ENCODE measurements around the gene GRM5.
"Not testable (repeated sequence)": the region's sequence is repeated elsewhere in the genome, so short reads cannot be mapped to it uniquely, and the experiment has no call there.

GRM5 gene

GRCh38 chr11:88535266-88535665, 530.5 kb downstream of the GRM5 start:
- no peak for DNase-seq

GRCh38 chr11:88534706-88535105, 531.1 kb downstream of the GRM5 start:
- not testable (repeated sequence) for DNase-seq

DNA sequence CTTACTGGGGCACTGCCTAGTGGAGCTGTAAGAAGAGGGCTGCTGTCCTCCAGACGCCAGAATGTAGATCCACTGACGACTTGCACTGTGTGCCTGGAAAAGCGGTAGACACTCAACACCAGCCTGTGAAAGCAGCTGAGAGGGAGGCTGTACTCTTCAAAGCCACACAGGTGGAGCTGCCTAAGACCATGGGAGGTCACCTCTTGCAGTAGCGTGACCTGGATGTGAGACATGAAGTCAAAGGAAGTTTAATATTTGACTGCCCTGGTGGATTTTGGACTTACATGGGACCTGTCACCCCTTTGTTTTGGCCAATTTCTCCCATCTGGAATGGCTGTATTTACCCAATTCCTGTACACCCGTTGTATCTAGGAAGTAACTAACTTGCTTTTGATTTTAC, 531.6 kb downstream of the GRM5 start:
- no peak for DNase-seq

DNA sequence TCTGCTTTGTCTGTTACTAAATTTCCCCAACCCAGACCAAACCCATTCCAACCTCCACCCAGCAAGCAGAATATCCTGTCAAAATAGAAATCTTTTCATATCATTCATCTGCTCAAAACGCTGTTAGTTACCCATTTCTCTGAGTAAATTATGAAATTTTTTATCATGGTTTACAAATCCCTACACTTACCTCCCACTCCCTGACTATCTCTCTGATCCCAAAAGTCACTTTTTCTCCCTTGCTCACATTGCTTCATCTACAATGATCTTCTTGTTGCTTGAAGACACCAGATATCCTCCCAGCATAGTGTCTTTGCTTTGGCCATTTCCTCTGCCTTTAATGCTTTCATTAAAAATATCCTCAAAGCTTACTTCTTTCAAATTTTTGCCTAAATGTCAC, 532.8 kb downstream of the GRM5 start:
- DNase-seq = no peak

DNA sequence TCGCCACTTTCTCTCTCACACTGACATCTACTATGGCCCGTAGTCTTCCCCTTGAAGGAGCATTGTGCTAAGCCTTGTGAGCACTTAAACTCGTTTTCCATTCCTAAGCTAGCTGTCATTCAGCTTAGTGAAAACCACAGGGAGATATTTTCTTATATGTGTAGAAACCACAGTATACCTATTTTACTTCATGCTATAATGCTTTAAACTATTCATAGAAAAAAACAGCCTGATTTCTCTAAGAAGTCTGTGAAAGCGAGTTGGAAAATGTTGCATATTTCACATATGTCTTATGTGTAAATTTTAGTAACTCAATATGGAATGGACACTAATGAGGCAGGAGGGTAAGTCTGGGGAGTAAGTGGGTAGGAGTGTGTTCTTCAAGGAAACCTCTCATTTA, 534.0 kb downstream of the GRM5 start:
- DNase-seq = no peak

GRCh38 chr11:88529426-88529825, 536.4 kb downstream of the GRM5 start:
- DNase-seq = no peak

DNA sequence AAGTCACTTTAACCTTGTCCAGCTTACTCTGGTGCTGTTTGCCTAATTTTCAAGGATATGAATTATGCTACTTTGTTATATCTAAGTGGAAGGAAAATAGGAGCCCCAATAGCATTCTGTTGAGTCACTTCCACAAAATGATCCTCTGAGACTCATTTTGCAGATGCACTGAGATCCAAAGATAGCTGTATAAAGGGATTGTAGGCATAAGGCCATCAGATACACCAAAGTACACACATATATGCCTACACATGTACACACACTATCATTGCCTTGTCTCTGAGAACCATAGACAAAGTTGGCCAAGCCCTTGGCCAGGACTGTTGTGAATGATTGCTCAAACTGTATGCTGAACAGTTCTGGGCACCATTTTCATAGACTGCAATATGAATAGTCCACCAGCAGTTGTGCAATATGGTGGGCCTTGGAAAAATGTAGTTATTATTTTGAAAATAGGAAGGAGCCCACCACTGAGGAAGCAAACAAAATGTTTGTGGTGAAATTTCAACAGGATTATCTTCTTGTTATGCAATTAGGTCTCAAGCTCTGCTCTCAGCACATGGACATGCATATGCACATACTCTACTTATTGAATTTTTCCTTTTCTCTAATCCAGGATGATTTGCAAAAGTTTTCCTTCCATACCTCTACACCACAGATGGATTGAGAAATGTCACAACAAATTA, 542.3 kb downstream of the GRM5 start:
- no peak for DNase-seq

- DNase-seq = no peak
Measured at GRCh38 chr11:88522624-88523385, 543.0 kb downstream of the GRM5 start.

- DNase-seq = no peak
Measured at GRCh38 chr11:88521799-88522201, 544.0 kb downstream of the GRM5 start.

- no peak for DNase-seq
Measured at GRCh38 chr11:88521399-88521798, 544.4 kb downstream of the GRM5 start.

DNA sequence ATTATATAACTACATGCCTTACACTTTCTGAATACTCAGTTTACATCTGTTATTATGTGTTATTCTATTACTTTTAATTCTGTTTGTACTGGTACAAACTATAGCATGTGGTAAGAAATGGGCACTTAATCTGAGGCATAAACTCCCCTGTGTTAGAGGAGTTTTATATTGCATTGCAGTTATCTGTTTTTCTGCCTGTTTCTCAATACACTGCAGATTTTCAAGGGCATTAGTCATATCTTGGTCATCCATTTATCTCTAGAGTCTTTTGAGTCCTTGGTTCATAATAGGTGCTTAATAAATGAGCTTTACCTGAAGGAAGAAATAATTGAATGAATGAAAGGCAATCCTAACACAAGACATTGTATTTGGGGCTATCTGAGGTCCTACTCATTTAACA, 545.4 kb downstream of the GRM5 start:
- no peak for DNase-seq

DNA sequence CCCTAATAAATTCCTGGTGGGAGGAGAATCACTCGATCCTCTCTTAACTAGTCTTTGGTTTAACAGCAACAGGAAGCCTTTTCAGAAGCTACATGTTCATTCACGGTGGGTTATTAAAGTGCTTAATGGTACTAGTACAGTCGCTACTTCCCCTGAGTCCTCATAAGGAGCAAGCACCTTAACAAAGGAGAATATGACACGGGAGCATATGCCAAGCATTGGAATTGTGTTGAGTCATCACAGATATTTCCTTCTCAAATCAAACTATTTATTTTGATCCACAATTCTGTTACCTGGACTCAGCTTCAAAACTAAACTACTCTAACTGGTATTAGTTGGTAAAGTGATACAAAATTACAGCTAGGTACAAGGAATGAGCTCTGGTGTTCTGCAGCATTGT, 550.8 kb downstream of the GRM5 start:
- no peak for DNase-seq

DNA sequence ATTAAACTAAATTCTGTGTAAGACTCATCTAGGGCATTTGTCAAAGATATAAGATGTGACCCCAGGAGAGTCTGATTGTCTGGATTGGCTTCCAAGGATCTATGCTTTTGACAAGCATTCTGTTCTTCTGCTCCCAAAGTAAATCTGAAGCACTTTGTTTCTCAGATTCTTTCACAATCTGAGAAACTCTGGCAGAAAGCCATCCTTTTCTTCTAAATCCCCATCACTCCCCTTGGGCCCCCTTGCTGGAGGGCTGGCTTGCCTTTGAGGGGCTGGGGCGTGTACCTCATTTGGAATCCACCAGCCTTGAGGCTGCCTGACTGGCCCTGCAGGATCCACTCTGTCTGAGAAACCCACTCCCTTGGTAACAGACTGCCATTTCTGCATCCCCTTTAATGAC, 554.8 kb downstream of the GRM5 start:
- DNase-seq = no peak

DNA sequence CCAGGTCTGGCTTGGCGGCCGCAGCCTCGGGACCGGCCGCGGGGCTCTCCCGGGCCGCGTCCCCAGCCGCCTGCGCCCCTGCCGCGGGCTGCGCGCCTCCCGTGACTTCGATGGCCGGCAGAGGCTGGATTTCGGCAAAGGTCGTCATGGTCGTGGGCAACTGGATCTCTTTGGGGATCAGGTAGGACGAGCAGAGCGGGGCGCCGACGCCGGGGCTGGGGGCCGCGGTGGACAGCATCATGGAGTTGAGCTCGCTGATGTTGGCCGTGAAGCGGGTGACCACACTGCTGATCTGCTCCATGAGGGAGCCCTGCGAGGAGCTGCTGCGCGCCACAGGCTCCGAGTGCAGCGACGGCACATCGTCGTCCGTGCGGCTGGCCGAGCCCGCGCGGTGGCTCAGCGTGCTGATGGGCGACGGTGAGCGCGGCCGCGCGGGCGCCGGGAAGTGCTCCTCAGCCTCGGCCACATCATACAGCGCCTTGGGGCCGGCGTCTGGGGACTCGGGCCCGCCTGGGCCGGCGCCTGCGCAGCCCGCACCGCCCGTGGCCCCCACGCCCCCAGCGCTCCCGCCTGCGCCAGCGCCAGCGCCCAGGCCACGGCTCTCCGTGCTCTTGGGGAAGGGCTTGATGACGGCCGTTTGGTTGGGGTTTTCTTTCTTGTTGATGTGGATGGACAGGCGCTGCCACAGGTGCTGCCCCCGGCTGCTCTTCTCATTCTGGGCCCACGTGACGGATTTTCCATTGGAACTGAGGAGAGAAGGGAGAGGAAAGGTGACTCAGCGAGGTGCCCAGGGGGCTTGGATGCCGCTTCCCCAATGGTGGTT, 556.8 kb downstream of the GRM5 start:
- DNase-seq = no peak

DNA sequence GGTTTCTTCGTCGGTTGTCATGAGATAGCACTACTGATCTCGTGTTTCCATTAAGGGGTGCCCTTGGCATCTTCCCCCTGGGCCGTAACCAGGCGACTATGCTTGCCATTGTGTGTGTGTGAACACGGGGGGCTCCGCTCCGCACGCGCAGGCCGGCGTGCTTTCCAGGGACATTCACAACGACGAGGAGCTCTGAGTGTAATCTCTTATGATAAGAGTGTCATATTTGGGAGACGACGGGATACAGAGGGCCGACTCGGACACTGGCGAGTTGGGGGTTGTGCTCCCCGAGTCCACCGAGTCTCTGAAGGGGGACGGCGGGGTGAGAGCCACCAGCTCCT, 557.4 kb downstream of the GRM5 start:
- DNase-seq = no peak

- DNase-seq = no peak
Measured at GRCh38 chr11:88507771-88508417, 557.9 kb downstream of the GRM5 start.

DNA sequence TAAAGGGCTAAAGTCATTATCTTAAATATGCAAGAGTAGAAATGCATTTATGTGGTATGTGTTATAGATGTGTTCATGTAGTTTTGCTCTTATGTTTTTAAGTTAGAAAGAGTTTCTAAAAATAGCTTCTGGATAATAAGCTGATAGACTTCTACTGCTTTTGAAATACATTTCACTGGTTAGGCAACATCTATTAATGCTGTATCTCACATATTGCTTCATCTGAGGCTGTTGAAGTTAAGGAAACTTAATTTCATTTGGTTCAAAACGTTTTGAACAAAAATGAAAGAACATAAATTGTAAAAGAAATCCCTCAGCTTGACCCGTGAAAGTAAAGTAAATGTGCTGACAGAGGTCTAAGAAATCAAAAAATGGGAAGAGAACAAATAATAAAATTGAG, 564.2 kb downstream of the GRM5 start:
- no peak for DNase-seq

GRCh38 chr11:88495836-88496235, 569.9 kb downstream of the GRM5 start:
- no peak for DNase-seq

GRCh38 chr11:88494848-88495247, 570.9 kb downstream of the GRM5 start:
- no peak for DNase-seq

DNA sequence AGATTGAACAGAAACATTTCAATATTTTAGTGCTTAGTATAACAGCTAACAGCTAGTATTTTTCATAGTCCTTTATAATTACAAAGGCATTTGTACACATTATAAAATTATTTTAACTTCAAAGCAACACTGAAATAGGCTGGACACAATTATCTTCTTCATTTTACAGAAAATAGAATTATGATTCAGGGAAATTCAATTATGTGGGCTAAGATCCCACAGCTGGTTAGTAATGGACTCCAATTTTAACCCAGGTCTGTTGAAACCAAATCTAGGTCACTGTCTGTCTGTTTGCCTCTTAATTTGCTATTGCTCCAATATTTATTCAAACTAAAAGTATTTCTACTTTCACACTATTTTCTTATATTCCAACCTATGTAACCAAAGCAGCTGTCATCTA, 574.1 kb downstream of the GRM5 start:
- DNase-seq = no peak

DNA sequence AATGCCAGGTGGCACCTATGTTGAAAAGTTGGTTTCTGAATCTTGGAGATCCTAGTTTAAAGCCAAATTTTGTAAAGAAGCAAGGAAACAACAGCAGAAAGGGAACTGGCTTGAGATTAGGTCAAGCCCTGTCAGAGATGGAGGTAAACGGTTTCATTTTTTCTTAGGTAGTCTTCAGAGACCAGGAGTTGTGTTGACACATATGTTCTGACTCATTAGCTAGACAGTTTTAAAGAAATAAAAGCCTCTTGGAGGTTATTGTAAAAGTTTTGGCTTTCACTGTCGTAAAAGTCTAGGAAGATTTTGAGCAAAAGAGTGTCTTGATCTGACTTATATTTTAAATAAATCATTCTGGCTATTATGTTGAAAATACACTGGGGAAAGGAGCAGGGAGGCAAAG, 576.8 kb downstream of the GRM5 start:
- no peak for DNase-seq

- DNase-seq = no peak
Measured at GRCh38 chr11:88487646-88488045, 578.1 kb downstream of the GRM5 start.

DNA sequence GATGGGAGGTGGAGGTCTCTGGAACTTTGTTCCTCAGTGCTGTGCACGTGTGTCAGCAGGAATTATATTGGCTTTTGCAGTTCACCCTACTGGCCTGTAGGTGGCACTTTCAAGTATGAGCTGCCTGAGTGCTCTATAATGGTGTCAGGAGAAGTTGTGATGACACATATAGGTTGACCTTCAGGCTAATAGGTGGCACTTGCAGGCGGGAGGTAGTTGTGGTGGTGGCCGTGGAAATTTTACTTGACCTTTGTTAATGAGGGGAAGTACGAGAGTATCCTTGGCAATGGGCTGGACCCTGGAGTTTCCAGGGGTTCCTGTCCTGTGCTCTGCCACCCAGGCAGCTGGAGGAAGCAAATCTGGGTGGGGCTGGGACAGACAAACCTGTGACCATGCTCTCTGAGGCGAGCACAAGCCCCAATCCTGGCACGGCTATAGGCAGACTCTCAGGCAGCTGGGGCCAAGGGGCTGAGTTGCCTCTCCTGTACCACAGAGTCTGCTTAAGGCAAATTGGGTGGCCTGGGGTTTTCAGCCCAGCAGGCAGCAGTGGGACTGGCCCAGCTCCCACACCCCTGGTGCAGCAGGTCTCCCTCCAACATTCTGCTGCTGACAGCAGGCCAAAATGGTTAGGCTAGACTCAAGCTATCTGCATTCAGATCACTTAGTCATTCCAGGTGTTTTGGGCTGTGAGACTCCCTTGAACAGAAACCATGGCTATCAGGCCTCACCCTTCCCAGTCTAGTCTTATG, 580.7 kb downstream of the GRM5 start:
- no peak for DNase-seq

Data from hippocampal formation (tissue), 2 donors.